Pancreas (tissue), 10 donors: Measurements from ENCODE around the gene KRT26. TPM values are rescaled to one million over a fixed set of nuclear protein-coding genes. Genes with fewer than 3 reads are reported as not detected.
"Not testable (repeated sequence)": the region's sequence is repeated elsewhere in the genome, so short reads cannot be mapped to it uniquely, and the experiment has no call there.

ENCODE experiments used
- ATAC-seq, 4 donors: fragments of 200-7000 bp; cut with Tn5 transposase; one replicate each; pipeline versions ENCODE4 v1.8.0 to v1.9.1; 2020; ENCODE audit warnings: mild to moderate bottlenecking in 4 of 4, moderate library complexity in 4 of 4
- DNase-seq, 6 donors: peaks; one replicate each; pipeline ENCODE4 v3.0.0-alpha.2; 2020
- FAIRE-seq: peaks from 2 replicates; lab custom pipeline; 2012; peaks lifted over from hg19 to GRCh38; lab: Jason Lieb, UNC
- H3K27ac ChIP-seq, 4 donors: fragments of 200-600 bp; sonication (generic); 1 replicate in 3 of 4; 2 replicates in 1 of 4; pipeline versions ENCODE4 v1.5.0 to v1.8.0; 2020
- H3K27me3 ChIP-seq, 4 donors: fragments of 200-600 bp; one replicate each; pipeline ENCODE4 v1.8.0; 2021
- H3K36me3 ChIP-seq, 3 donors: fragments of 200-600 bp; sonication (generic) in 1 of 3; one replicate each; pipeline versions ENCODE4 v1.5.0 to v1.8.0; 2020 to 2021
- H3K4me1 ChIP-seq, 3 donors: fragments of 200-600 bp; one replicate each; pipeline ENCODE4 v1.8.0; 2021
- H3K4me3 ChIP-seq, 4 donors: fragments of 200-600 bp; sonication (generic) in 2 of 4; one replicate each; pipeline versions ENCODE4 v1.5.0 to v1.8.0; 2020 to 2021
- H3K9me3 ChIP-seq, 4 donors: fragments of 200-600 bp; one replicate each; pipeline ENCODE4 v1.8.0; 2021
- WGBS, 2 donors: extraction: QIAGEN DNeasy Blood & Tissue Kit; methylation state at CpG; one replicate each; pipeline ENCODE4 v1.1.7; 2013; 5-methylcytosine and 5-hydroxymethylcytosine counted together
- intact Hi-C, 3 donors: fragments of 100-400 bp; cut with DNase I; formaldehyde crosslinking; loops; one replicate each; pipeline versions ENCODE4 v1.11.1 to v1.14.2; 2022
- polyA plus RNA-seq, 2 donors: library from polyadenylated mRNA; stranded (reverse); fragments of 200-250 nt; gene quantifications; one replicate each; pipeline ENCODE4 v1.2.3, GENCODE V29; 2013
- total RNA-seq, 6 donors: library from RNA; stranded (reverse); fragmentation: NEBNext Ultra II Directional in 4 of 6; extraction: Animal tissue kit (Norgen Biotek cat#: 25700) in 4 of 6; gene quantifications; one replicate each; pipeline versions ENCODE4 v1.2.1 to v1.2.4, GENCODE V29; 2021 to 2023
- TF ChIP-seq, protein P1 (sequence below), 4 donors: fragments of 200-600 bp; sonication (generic) in 3 of 4; IDR thresholded peaks; one replicate each; pipeline versions ENCODE4 v1.5.0 to v1.8.0; 2021; ENCODE audit warnings: antibody characterized with exemption in 4 of 4
- donor health status: healthy with polysubstance abuse.
- donor health status: DM: no; HTN: no; CAD: no; lungs with moderate emphysema.
- donor health status: DM: no; HTN: no; CAD: no.
- donor health status: control.
- donor health status: control.
- donor health status: Bipolar disorder and iron deficiency.
- donor health status: DM: yes; HTN: yes; CAD: no.
- donor health status: DM: no; HTN: no; CAD: no.
- donor health status: DM: no; HTN: no; CAD: no.
- donor health status: DM: yes; HTN: yes; CAD: no.

The KRT26 gene
- total and polyA plus RNA-seq, 8 donors, result not detected

DNA sequence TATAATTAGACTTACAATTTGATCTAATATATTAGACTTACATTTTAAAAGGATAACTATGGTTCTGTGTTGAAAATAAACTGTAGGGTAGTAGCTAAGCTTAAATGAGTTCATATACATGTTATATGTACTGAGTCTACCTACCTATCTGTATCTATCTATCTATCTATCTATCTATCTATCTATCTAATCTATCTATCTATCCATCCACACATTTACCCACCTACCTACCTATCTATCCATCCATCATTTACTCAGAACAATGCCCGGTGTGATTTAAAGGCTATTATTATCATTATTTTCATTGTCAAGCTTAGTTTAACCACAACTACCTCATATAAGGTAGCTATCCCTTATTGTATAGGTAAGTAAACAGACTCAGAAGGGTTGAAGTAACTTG, 43.4 kb upstream of the KRT26 start:
- 83 to 88% methylated on average over 1 of the region's 1 CpG for WGBS, 2 donors
- TF ChIP-seq, protein P1, sequence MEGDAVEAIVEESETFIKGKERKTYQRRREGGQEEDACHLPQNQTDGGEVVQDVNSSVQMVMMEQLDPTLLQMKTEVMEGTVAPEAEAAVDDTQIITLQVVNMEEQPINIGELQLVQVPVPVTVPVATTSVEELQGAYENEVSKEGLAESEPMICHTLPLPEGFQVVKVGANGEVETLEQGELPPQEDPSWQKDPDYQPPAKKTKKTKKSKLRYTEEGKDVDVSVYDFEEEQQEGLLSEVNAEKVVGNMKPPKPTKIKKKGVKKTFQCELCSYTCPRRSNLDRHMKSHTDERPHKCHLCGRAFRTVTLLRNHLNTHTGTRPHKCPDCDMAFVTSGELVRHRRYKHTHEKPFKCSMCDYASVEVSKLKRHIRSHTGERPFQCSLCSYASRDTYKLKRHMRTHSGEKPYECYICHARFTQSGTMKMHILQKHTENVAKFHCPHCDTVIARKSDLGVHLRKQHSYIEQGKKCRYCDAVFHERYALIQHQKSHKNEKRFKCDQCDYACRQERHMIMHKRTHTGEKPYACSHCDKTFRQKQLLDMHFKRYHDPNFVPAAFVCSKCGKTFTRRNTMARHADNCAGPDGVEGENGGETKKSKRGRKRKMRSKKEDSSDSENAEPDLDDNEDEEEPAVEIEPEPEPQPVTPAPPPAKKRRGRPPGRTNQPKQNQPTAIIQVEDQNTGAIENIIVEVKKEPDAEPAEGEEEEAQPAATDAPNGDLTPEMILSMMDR (IDR thresholded peaks at IDR 0.05), result no peak

DNA sequence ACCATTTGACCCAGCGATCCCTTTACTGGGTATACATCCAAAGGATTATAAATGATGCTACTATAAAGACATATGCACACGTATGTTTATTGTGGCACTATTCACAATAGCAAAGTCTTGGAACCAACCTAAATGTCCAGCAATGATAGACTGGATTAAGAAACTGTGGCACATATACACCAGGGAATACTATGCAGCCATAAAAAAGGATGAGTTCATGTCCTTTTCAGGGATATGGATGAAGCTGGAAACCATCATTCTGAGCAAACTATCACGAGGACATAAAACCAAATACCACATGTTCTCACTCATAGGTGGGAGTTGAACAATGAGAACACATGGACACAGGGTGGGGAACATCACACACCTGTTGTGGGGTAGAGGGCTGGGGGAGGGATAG, 42.7 kb upstream of the KRT26 start:
- H3K36me3 ChIP-seq, H3K27ac ChIP-seq, H3K4me3 ChIP-seq, ATAC-seq, DNase-seq, intact Hi-C loops, FAIRE-seq, H3K9me3 ChIP-seq: not testable (repeated sequence)
- Histone ChIP-seq H3K4me1 (peaks cover 0 to 10% (median 8%) of the 10 kb centered on the region in 3 donors), H3K27me3 (peaks cover 0 to 20% (median 1%) of the 10 kb centered on the region in 4 donors)
- 81 to 88% methylated on average over 3 of the region's 3 CpGs for WGBS, 2 donors

More for the DNA sequence above, 43.4 kb upstream of the KRT26 start:
- Histone ChIP-seq H3K4me1 (peaks cover 0 to 15% (median 8%) of the 10 kb centered on the region in 3 donors), H3K36me3 (no peaks in the 10 kb centered on the region), H3K27me3 (peaks cover 0 to 20% (median 1%) of the 10 kb centered on the region in 4 donors), H3K9me3 (no peaks in the 10 kb centered on the region), H3K27ac (no peak overlapping the region), H3K4me3 (no peak overlapping the region)
- ATAC-seq (no peak), FAIRE-seq (no peak), DNase-seq (no peak)
- intact Hi-C loops, result no loop called here

DNA sequence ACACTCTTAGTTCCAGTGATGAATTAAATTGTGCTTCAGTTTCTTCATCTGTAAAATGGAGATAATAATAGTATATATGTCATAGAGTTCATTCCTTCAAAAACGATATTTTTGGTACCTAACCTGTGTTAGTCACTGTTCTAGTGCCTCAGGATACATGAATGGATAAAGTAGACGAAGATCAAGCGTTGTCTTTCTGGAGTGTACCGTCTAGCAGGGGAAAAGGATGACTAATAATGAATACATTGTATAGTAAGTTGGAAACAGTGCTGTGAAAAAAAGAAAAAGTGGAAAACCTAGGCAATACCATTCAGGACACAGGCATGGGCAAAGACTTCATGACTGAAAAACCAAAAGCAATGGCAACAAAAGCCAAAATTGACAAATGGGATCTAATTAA, 41.8 kb upstream of the KRT26 start:
- TF ChIP-seq, protein P1 (IDR thresholded peaks at IDR 0.05), result no peak
- intact Hi-C loops, result no loop called here
- no peak for ATAC-seq
- Histone ChIP-seq H3K4me1 (peaks cover 0 to 9% (median 8%) of the 10 kb centered on the region in 3 donors), H3K36me3 (no peaks in the 10 kb centered on the region), H3K27ac (no peak overlapping the region), H3K27me3 (peaks cover 0 to 20% (median 1%) of the 10 kb centered on the region in 4 donors), H3K9me3 (no peaks in the 10 kb centered on the region), H3K4me3 (no peak overlapping the region)
- no peak for DNase-seq
- WGBS, 2 donors, result 58 to 67% methylated on average over 4 of the region's 4 CpGs
- FAIRE-seq, result no peak

DNA sequence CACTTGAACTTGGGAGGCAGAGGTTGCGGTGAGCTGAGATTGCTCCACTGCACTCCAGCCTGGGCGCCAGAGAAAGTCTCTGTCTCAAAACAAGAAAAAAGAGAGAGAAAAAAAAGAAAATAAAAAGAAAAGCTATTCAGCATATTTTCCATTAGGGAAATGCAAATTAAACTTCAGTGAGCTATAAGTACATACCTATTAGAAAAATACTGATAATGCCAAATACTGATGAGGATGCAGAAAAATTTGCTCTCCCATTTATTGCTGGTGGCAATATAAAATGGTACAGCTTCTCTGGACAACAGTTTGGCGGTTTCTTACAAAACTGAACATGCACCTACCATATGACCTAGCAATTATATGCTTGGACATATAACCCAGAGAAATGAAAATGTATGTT, 40.6 kb upstream of the KRT26 start:
- Histone ChIP-seq H3K9me3 (no peaks in the 10 kb centered on the region), H3K27me3 (peaks cover 0 to 20% (median 1%) of the 10 kb centered on the region in 4 donors), H3K4me3 (no peak overlapping the region), H3K36me3 (no peaks in the 10 kb centered on the region), H3K27ac (no peak overlapping the region), H3K4me1 (peaks cover 0 to 2% (median under 1%) of the 10 kb centered on the region in 3 donors)
- no peak for ATAC-seq
- no peak for FAIRE-seq
- intact Hi-C loops, result no loop called here
- WGBS, 2 donors, result 71 to 84% methylated on average over 3 of the region's 3 CpGs
- TF ChIP-seq, protein P1 (IDR thresholded peaks at IDR 0.05), result no peak
- DNase-seq, result no peak

DNA sequence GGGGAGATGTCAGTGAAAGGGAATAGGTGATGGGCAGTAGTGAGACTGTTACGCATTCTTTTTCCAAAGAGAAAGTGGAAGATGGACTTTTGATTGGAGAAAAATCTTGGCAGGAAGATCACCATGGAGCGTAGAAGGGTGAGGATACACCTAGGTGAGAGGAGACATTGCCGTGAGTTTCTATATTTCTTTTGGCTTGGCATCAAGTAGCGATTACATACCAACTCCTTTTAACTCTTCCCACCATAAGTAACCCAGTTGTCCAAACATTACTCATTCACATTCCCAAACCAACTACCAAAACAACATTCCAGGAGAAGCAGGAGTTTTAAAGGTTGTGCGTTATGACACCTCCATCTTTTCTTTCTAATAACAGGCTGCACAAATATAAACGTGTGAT, 38.5 kb upstream of the KRT26 start:
- no peaks in the 10 kb centered on the region for H3K4me1 ChIP-seq
- 53 to 59% methylated on average over 6 of the region's 6 CpGs for WGBS, 2 donors
- H3K36me3 ChIP-seq, result no peaks in the 10 kb centered on the region
- intact Hi-C loops, result no loop called here
- TF ChIP-seq, protein P1 (IDR thresholded peaks at IDR 0.05), result no peak
- no peak overlapping the region for H3K4me3 ChIP-seq
- DNase-seq, result no peak
- H3K27me3 ChIP-seq, result peaks cover 0 to 32% (median 1%) of the 10 kb centered on the region in 4 donors
- no peak for FAIRE-seq
- no peak for ATAC-seq
- no peak overlapping the region for H3K27ac ChIP-seq
- no peaks in the 10 kb centered on the region for H3K9me3 ChIP-seq
